NCI-H2107 (cell line): ENCODE data around the gene HOXA11.

Experiments
- DNase-seq: peaks from one replicate; lab custom pipeline; 2025; lab: John Stamatoyannopoulos, UW

The HOXA11 gene

GRCh38 chr7:27205325-27206280 lies 20.6 kb upstream of the HOXA11 start:
- no peak for DNase-seq

GRCh38 chr7:27204851-27205322 lies 19.9 kb upstream of the HOXA11 start:
- DNase-seq, result no peak

- DNase-seq, result no peak
Measured at GRCh38 chr7:27203964-27204594, 19.0 kb upstream of the HOXA11 start.

GRCh38 chr7:27203365-27203953 lies 18.4 kb upstream of the HOXA11 start:
- DNase-seq, result no peak

- no peak for DNase-seq
Measured at GRCh38 chr7:27202862-27203134, 17.8 kb upstream of the HOXA11 start.

DNA sequence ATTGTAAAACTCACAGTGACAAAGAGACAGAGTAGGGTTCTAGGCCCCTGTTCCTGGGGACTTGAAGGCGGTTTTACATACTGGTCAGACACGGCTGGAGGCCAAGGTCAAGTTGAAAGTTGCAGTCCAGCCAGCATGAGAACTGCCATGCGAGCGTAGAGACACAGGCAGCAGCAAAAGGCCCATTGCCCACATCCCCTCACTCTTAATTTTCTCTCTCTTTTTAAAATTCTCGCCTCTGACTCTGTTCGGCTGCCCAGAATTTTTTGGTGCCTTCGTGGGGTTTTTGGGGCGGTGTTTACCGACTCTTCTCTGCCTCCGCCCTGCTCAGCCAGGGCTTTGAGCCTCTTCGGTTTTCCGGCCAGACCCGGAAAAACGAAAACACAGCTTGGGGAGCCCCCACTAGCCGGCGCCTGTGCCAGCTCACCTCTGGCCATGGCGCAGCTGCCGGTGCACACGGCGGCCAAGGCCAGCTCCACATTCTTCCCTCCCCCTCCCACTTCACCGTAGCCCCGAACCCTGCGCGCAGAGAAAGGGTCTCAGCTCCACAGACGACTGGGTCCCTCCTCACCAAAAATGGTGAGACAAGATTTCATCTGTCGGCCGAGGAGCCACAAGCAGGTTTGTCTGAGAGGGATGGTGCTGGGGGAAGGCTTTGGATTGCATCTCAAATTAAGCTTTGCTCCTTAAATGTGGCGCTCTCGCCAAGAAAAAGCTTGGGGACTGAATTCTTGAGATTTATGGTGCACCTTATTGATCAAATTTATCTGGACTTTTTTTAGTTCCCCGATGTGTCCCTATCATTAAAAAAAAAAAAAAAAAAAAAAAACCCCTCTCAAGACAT lies 17.2 kb upstream of the HOXA11 start:
- DNase-seq, result no peak

GRCh38 chr7:27201580-27202017 lies 16.6 kb upstream of the HOXA11 start:
- DNase-seq, result no peak

DNA sequence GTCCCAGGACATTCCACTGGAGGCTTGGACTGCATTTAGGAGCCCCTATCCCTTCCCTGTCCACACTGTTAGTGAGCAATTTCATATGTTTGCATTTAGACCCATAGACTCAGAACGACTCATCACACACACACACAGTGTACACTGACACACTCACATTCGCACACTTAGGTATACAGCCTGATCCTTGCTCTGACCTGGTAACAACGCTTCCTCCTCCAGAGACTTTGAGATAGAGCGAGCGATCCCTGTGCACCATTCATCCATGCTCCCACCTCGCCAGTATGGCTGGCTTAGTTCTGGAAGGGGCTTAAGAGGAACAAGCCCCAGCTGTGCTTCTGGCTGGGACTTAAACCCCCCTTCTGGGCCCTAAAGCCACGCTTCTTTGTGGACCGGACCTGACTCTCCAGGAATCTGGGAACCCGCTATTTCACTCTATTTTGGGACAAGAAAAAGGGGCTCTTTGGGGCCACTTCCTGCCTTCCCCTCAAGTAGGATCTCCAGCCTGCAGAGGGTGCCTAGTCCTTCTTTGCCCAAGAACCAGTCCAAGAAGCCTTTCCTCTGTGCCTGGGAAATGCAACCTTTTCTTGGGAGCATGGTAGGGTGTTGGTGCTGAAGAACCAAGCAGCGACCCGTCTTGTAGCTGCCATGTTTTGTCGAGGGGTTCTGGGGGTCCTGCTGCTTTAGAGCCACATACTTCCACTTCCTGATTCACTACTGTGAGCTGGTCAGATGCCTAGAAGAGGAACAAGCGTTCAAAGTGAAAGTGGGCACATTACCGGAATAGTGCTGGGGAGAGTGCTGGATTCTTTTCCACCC lies 15.9 kb upstream of the HOXA11 start:
- DNase-seq, result no peak

DNA sequence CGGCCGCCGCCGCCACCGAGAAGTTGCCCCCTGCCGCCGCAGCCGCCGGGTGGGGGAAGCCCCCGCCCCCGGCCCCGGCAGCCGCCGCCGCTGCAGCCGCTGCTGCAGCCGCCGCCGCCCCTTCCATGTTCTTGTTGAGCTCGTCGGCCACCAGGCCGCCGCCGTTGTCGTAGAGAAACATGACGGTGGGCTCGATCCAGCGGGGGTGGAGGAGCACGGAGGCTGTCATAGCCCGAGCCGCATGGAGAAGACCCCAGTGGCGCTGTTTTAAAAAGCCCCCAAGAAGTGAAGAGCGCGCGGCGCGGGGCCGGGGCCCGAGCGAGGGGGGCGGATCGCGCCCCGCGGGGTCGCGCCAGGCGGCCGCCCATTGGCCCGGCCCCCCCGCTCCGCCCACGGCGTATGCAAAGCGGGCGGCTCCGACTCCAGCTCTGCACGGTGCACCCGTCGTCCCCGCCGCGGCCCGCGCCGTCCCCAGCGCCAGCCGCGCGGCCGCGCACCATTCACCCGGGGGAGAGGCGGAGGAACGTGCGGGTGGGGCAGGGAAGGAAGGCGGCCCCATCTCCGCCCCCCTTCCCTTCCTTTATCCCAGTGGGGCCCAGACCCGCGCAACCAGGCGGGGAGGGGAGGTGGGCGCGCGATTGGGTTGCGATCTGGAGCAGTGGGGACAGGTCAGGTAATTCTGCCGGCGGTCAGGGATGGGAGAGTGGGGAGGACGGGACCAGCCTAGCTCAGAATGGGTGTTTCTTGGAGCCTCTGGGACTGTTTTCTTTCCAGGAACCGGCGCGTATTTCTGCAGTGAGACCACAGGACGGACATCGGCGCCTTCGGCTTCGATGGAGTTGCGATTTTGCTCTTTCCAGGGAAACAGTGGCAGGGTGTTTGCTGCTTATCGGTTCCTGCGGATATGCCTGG lies 15.1 kb upstream of the HOXA11 start, which contains the start of gene HOXA13:
HOXA13 (minus strand) TSS at position 243 of the 912 bp plus-strand sequence; CDS start at position 229, 14 bp downstream.
- no peak for DNase-seq

DNA sequence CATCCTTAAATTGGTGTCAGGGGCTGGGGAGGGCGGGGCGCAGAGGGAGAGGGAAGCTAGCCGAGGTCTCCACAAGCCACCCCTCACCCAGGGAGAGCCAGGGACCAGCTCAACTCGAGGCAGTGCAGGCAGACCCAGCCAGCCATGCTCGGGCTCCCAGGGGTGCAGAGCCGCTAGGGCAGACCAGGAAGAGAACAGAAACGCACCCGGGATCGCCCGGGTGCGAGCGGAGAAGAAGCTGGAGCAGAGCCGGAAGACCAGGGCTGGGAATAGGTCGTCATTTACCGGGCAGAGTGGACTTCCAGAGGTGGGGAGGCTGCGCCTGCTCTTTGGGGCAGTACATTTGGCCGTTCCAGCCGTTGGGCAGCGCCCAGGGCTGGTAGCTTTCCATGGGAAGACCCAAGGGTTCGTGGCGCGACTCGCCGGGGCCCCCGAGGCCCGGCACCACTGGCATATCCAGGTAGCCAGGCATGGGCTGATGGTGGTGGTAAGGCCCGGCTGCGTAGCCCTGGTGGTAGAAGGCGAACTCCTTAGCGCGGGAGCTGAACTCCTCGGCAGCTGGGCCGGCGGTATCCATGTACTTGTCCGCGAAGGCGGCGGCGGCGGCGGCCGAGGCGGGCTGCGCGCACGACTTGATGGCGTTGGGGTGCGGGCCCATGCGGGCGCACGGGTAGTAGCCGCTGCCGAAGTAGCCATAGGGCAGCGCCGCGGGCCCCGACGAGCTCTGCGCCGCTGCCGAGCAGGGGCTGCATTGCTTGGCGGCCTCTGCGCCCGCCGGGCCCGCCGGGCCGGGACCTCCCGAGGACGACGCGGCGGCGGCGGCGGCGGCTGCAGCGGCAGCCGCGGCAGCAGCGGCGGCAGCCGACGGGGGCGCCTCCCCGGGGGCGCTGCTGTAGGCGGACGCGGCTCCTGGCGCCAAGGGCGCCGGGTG lies 14.1 kb upstream of the HOXA11 start:
- no peak for DNase-seq

DNA sequence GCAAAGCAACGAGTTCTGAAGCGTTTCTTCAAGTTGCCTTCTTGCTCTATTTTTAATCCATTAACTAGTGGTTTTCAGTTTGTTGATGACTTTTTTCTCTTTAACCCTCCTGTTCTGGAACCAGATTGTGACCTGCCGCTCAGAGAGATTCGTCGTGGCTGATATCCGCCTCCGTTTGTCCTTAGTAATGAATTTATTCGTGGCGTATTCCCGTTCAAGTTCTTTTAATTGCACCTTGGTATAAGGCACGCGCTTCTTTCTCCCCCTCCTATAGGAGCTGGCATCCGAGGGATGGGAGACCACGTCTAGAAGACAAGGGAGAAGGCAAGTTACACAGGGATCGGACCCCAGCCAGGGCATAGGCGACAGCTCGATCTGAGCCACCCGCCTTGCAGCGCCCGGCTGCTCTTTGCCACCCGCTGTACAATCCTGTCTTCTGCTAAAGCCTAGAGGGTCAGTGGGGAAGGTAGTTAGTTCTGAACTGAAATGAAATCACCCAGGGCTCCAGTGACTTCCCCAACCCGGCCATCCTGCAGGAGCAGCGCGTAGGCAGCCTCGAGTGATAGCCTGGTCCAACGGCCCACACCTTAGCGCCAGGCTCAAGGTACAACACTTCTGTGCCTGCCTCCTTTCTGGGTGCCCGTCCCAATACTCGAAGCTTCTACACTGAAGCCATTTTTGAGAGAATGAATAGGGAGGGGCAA lies 13.3 kb upstream of the HOXA11 start:
- no peak for DNase-seq

- DNase-seq, result no peak
Measured at GRCh38 chr7:27197137-27198042, 12.4 kb upstream of the HOXA11 start.

GRCh38 chr7:27196287-27196767 lies 11.3 kb upstream of the HOXA11 start:
- peak; percentile 56 for DNase-seq

GRCh38 chr7:27194686-27195379 lies 9.8 kb upstream of the HOXA11 start:
- no peak for DNase-seq

DNA sequence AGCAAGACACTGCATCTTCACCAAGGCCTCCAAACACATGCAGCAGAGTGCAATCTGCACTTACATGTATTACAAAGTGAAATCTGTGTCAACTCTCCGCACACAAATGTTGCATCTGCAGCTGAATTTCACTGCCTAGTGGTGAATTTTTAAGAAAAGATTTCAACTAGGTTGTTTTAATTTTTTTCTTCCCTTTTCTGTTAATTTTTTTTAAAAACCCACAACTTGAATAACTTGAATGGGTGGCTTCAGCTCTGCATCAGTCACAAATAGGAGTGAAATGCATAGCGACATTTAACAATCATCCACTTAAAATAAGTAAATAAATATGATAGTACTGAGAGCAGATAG lies 8.9 kb upstream of the HOXA11 start:
- no peak for DNase-seq

GRCh38 chr7:27193335-27194001 lies 8.4 kb upstream of the HOXA11 start:
- DNase-seq, result no peak
